NCI-H146 (cell line): ENCODE results near the gene FBXL13.
A peak's percentile ranks its signal among the peaks of the same experiment; 100 is the strongest.
"Not testable (repeated sequence)": the region's sequence is repeated elsewhere in the genome, so short reads cannot be mapped to it uniquely, and the experiment has no call there.

Experiments used
- DNase-seq: peaks from one replicate; lab custom pipeline; 2025; lab: John Stamatoyannopoulos, UW

The FBXL13 gene

GRCh38 chr7:103074519-103075336 lies at the start of gene FBXL13, which contains the start of gene ARMC10:
Gene FBXL13 (minus strand): TSS chr7:103074796.
Gene ARMC10 (plus strand): TSS chr7:103075140. CDS start chr7:103075273, 133 bp downstream.
- DNase-seq, result peak; percentile 91

GRCh38 chr7:103123529-103123928 lies 48.9 kb upstream of the FBXL13 start:
- no peak for DNase-seq

GRCh38 chr7:103121641-103122040 lies 47.0 kb upstream of the FBXL13 start:
- no peak for DNase-seq

GRCh38 chr7:103120362-103120761 lies 45.8 kb upstream of the FBXL13 start:
- no peak for DNase-seq

- no peak for DNase-seq
Measured at GRCh38 chr7:103119791-103120291, 45.2 kb upstream of the FBXL13 start.

GRCh38 chr7:103117465-103117864 lies 42.9 kb upstream of the FBXL13 start:
- DNase-seq, result no peak

GRCh38 chr7:103116991-103117390 lies 42.4 kb upstream of the FBXL13 start:
- DNase-seq, result no peak

- DNase-seq, result no peak
Measured at GRCh38 chr7:103116511-103116910, 41.9 kb upstream of the FBXL13 start.

- no peak for DNase-seq
Measured at GRCh38 chr7:103115771-103116170, 41.2 kb upstream of the FBXL13 start.

GRCh38 chr7:103114576-103115008 lies 40.0 kb upstream of the FBXL13 start:
- DNase-seq, result no peak

GRCh38 chr7:103113164-103113563 lies 38.6 kb upstream of the FBXL13 start:
- DNase-seq, result no peak

- DNase-seq, result not testable (repeated sequence)
Measured at GRCh38 chr7:103106703-103107070, 32.1 kb upstream of the FBXL13 start.

- DNase-seq, result no peak
Measured at GRCh38 chr7:103106005-103106702, 31.6 kb upstream of the FBXL13 start.

- no peak for DNase-seq
Measured at GRCh38 chr7:103101543-103101942, 26.9 kb upstream of the FBXL13 start.

GRCh38 chr7:103100348-103100747 lies 25.8 kb upstream of the FBXL13 start:
- no peak for DNase-seq

- DNase-seq, result no peak
Measured at GRCh38 chr7:103097041-103097440, 22.4 kb upstream of the FBXL13 start.

- DNase-seq, result not testable (repeated sequence)
Measured at GRCh38 chr7:103095558-103095957, 21.0 kb upstream of the FBXL13 start.

GRCh38 chr7:103094102-103094501 lies 19.5 kb upstream of the FBXL13 start:
- DNase-seq, result no peak

- no peak for DNase-seq
Measured at GRCh38 chr7:103093429-103093828, 18.8 kb upstream of the FBXL13 start.

- not testable (repeated sequence) for DNase-seq
Measured at GRCh38 chr7:103092321-103092720, 17.7 kb upstream of the FBXL13 start.

GRCh38 chr7:103083210-103083609 lies 8.6 kb upstream of the FBXL13 start:
- no peak for DNase-seq

GRCh38 chr7:103082497-103082896 lies 7.9 kb upstream of the FBXL13 start:
- no peak for DNase-seq

GRCh38 chr7:103080923-103081322 lies 6.3 kb upstream of the FBXL13 start:
- no peak for DNase-seq
